ENCODE measurements around the gene LIG1. TPM values are rescaled to one million over a fixed set of nuclear protein-coding genes. Genes with fewer than 3 reads are reported as not detected.

LIG1 gene
- total RNA-seq, 1 experiment from 2014 or later, result 115 TPM

- H3K79me2 ChIP-seq (ENCODE audit: insufficient read depth, low read length), result no peaks in the 10 kb centered on the region
- no peak overlapping the region for H2AFZ ChIP-seq (ENCODE audit: low read length)
- no peak overlapping the region for H3T11ph ChIP-seq (ENCODE audit: low read length)
- no peak overlapping the region for H3K56ac ChIP-seq (ENCODE audit: insufficient read length, low read depth, low read length)
- H3K14ac ChIP-seq (ENCODE audit: insufficient read depth, low read length), result no peak overlapping the region
- no peak for DNase-seq
- H3K9me3 Mint-ChIP-seq, result peaks cover 0 to 2% of the 10 kb centered on the region in 2 experiments; a peak in 1 of 5 replicates
- peaks cover 0 to 4% (median 0%) of the 10 kb centered on the region in 3 experiments; a peak in 4 of 7 replicates for H3K36me3 Mint-ChIP-seq (ENCODE audit: insufficient read depth in 1 of 3, low read depth in 3 of 3)
- H4K8ac ChIP-seq (replicated peaks; ENCODE audit: insufficient read length, low read depth, low read length), result no peak overlapping the region
- no peak overlapping the region for H3K27ac Mint-ChIP-seq
- H3K27me3 Mint-ChIP-seq (ENCODE audit: low read depth), result peaks cover 2% of the 10 kb centered on the region
- WGBS (ENCODE audit: extremely low coverage, insufficient read length, low lambda C conversion rate), result no CpG with 5 or more reads among the region's 3 CpGs
- H3K79me1 ChIP-seq (ENCODE audit: insufficient read depth, low read depth, low read length, poor library complexity, severe bottlenecking), result no peaks in the 10 kb centered on the region
- no peaks in the 10 kb centered on the region for H3K4me1 Mint-ChIP-seq
- H3K4me2 ChIP-seq (ENCODE audit: insufficient read depth, insufficient read length, low read length), result no peak overlapping the region
- H2BK5ac ChIP-seq (ENCODE audit: insufficient read length, low read length), result no peak overlapping the region
- H4K91ac ChIP-seq (ENCODE audit: insufficient read length, low read depth, low read length), result no peak overlapping the region
- no peaks in the 10 kb centered on the region for H3K4me1 ChIP-seq (ENCODE audit: insufficient read depth, low read length)
- H3K23ac ChIP-seq (ENCODE audit: insufficient read length, low read depth, low read length), result no peak overlapping the region
- H3K4me3 Mint-ChIP-seq, result no peak overlapping the region
- H3K18ac ChIP-seq (ENCODE audit: insufficient read length, low read depth, low read length), result no peak overlapping the region
- H4K5ac ChIP-seq (ENCODE audit: insufficient read length, low read depth, low read length), result no peak overlapping the region
- no peaks in the 10 kb centered on the region for H4K20me1 ChIP-seq (ENCODE audit: control insufficient read depth, insufficient read depth, insufficient read length)
- H3K27me3 ChIP-seq (ENCODE audit: insufficient read depth, low read length), result no peaks in the 10 kb centered on the region
- H2BK20ac ChIP-seq (ENCODE audit: low read depth, low read length, poor library complexity, severe bottlenecking), result no peak overlapping the region
- no peak overlapping the region for H2BK120ac ChIP-seq (ENCODE audit: low read depth, low read length, poor library complexity, severe bottlenecking)
- TF ChIP-seq CTCF (conservative IDR thresholded peaks at IDR 0.05), result no peak
- H2AK5ac ChIP-seq (ENCODE audit: insufficient read length, low read length), result no peak overlapping the region
- no peak overlapping the region for H3K9ac ChIP-seq (ENCODE audit: extremely low read depth, insufficient read length, low read length)
- no peaks in the 10 kb centered on the region for H3K23me2 ChIP-seq (ENCODE audit: insufficient read length, low read depth, low read length, poor library complexity, severe bottlenecking)
- no peak overlapping the region for H3K27ac ChIP-seq (ENCODE audit: insufficient read length, low read depth, low read length)
- no peak overlapping the region for H2BK15ac ChIP-seq (ENCODE audit: low read depth, low read length)
- H2BK12ac ChIP-seq (ENCODE audit: insufficient read length, low read depth, low read length), result no peak overlapping the region
- no peak overlapping the region for H3K4ac ChIP-seq (ENCODE audit: low read depth, low read length)
- no peaks in the 10 kb centered on the region for H3K9me3 ChIP-seq (ENCODE audit: control insufficient read depth, low read depth, low read length)
These were observed 39.9 kb upstream of the LIG1 start for GRCh38 chr19:48210005-48210404.

Measured in H9 (cell line).